ENCODE measurements around the gene ZNF674.
"Not testable (repeated sequence)": the region's sequence is repeated elsewhere in the genome, so short reads cannot be mapped to it uniquely, and the experiment has no call there.

ZNF674 gene

GRCh38 chrX:46569621-46570020 is 24.4 kb upstream of the ZNF674 start:
- no peak for DNase-seq (ENCODE audit: low read depth)

- DNase-seq (ENCODE audit: low read depth), result no peak
Measured at GRCh38 chrX:46567388-46567787, 22.2 kb upstream of the ZNF674 start.

GRCh38 chrX:46561824-46562657 is 16.8 kb upstream of the ZNF674 start:
- no peak for DNase-seq (ENCODE audit: low read depth)

- no peak for DNase-seq (ENCODE audit: low read depth)
Measured at GRCh38 chrX:46559062-46559461, 13.8 kb upstream of the ZNF674 start.

- no peak for DNase-seq (ENCODE audit: low read depth)
Measured at GRCh38 chrX:46554942-46555341, 9.7 kb upstream of the ZNF674 start.

GRCh38 chrX:46553935-46554334 is 8.7 kb upstream of the ZNF674 start:
- no peak for DNase-seq (ENCODE audit: low read depth)

- DNase-seq (ENCODE audit: low read depth), result no peak
Measured at GRCh38 chrX:46551494-46552128, 6.4 kb upstream of the ZNF674 start.

- no peak for DNase-seq (ENCODE audit: low read depth)
Measured at GRCh38 chrX:46549914-46550313, 4.7 kb upstream of the ZNF674 start.

- no peak for DNase-seq (ENCODE audit: low read depth)
Measured at GRCh38 chrX:46547857-46548256, 2.6 kb upstream of the ZNF674 start.

- DNase-seq (ENCODE audit: low read depth), result not testable (repeated sequence)
Measured at GRCh38 chrX:46544527-46544926, 694 bp downstream of the ZNF674 start.

- DNase-seq (ENCODE audit: low read depth), result no peak
Measured at GRCh38 chrX:46543441-46543840, 1.8 kb downstream of the ZNF674 start.

- DNase-seq (ENCODE audit: low read depth), result no peak
Measured at GRCh38 chrX:46531442-46531841, 13.8 kb downstream of the ZNF674 start.

GRCh38 chrX:46530404-46530908 is 14.8 kb downstream of the ZNF674 start:
- DNase-seq (ENCODE audit: low read depth), result not testable (repeated sequence)

GRCh38 chrX:46529740-46530403 is 15.3 kb downstream of the ZNF674 start:
- not testable (repeated sequence) for DNase-seq (ENCODE audit: low read depth)

- DNase-seq (ENCODE audit: low read depth), result not testable (repeated sequence)
Measured at GRCh38 chrX:46528640-46529039, 16.6 kb downstream of the ZNF674 start.

- no peak for DNase-seq (ENCODE audit: low read depth)
Measured at GRCh38 chrX:46506076-46506475, 39.1 kb downstream of the ZNF674 start.

- DNase-seq (ENCODE audit: low read depth), result no peak
Measured at GRCh38 chrX:46502848-46503247, 42.4 kb downstream of the ZNF674 start.

- no peak for DNase-seq (ENCODE audit: low read depth)
Measured at GRCh38 chrX:46500054-46500453, 45.2 kb downstream of the ZNF674 start.

GRCh38 chrX:46488712-46489111 is 56.5 kb downstream of the ZNF674 start:
- DNase-seq (ENCODE audit: low read depth), result no peak

GRCh38 chrX:46485897-46486296 is 59.3 kb downstream of the ZNF674 start:
- peak; percentile 0 for DNase-seq (ENCODE audit: low read depth)

- DNase-seq (ENCODE audit: low read depth), result not testable (repeated sequence)
Measured at GRCh38 chrX:46478634-46479033, 66.6 kb downstream of the ZNF674 start.

GRCh38 chrX:46477435-46477834 is 67.8 kb downstream of the ZNF674 start:
- DNase-seq (ENCODE audit: low read depth), result no peak

GRCh38 chrX:46465203-46465602 is 80.0 kb downstream of the ZNF674 start:
- no peak for DNase-seq (ENCODE audit: low read depth)

Measured in stimulated activated CD4-positive, alpha-beta T cell treated with anti-CD3 and anti-CD28 coated beads, Interleukin-2, amount 100 ng/mL, for 4 hours (primary cell).